HEK293 (cell line): ENCODE results near the gene TCERG1.

Experiments
- CTCF ChIP-seq: fragments of 450-650 bp; formaldehyde crosslinking; IDR thresholded peaks from 2 replicates; pipeline ENCODE4 v1.5.1; 2016; ENCODE audit warnings: missing biosample characterization, missing genetic modification characterization
- EGR2 ChIP-seq: fragments of 450-650 bp; formaldehyde crosslinking; IDR thresholded peaks from 2 replicates; pipeline ENCODE4 v1.5.1; 2016; ENCODE audit warnings: low read depth, missing biosample characterization, missing genetic modification characterization
- TCF7L2 ChIP-seq: IDR thresholded peaks from 2 replicates; pipeline ENCODE4 v1.6.1; 2011; ENCODE audit warnings: low read depth, mild to moderate bottlenecking, inconsistent platforms, low read length, moderate library complexity, borderline replicate concordance
- ZNF558 ChIP-seq: fragments of 450-650 bp; formaldehyde crosslinking; IDR thresholded peaks from 2 replicates; pipeline ENCODE4 v1.5.1; 2016; ENCODE audit warnings: missing biosample characterization, missing genetic modification characterization

- TF ChIP-seq CTCF (tag by site-specific recombination) = no peak
- TF ChIP-seq EGR2 (tag by site-specific recombination) = no peak
- TF ChIP-seq ZNF558 (tag by site-specific recombination) = no peak
- no peak for TF ChIP-seq TCF7L2
These were observed 68.5 kb downstream of the TCERG1 start for GRCh38 chr5:146515473-146516150.
